Limb (tissue), 2 donors: ENCODE data around the gene MIER2.

Experiments used
- DNase-seq, 2 donors: peaks; one replicate each; pipeline ENCODE4 v3.0.0-alpha.2; 2016; ENCODE audit errors: extremely low spot score in 2 of 2

Gene MIER2

GRCh38 chr19:329876-330275 lies 14.7 kb downstream of the MIER2 start:
- DNase-seq: no peak

- DNase-seq: no peak
Observed at GRCh38 chr19:328025-328505, 16.5 kb downstream of the MIER2 start.

- no peak for DNase-seq
Observed at GRCh38 chr19:327291-328024, 17.1 kb downstream of the MIER2 start.

GRCh38 chr19:326871-327270 lies 17.7 kb downstream of the MIER2 start:
- DNase-seq: no peak

- no peak for DNase-seq
Observed at GRCh38 chr19:325937-326565, 18.5 kb downstream of the MIER2 start.

- DNase-seq: no peak
Observed at GRCh38 chr19:325173-325936, 19.2 kb downstream of the MIER2 start.

GRCh38 chr19:324716-325115 lies 19.9 kb downstream of the MIER2 start:
- DNase-seq: no peak

GRCh38 chr19:322616-323015 lies 22.0 kb downstream of the MIER2 start:
- no peak for DNase-seq

GRCh38 chr19:318509-318774 lies 26.2 kb downstream of the MIER2 start:
- no peak for DNase-seq

- DNase-seq: no peak
Observed at GRCh38 chr19:317710-318508, 26.7 kb downstream of the MIER2 start.

- no peak for DNase-seq
Observed at GRCh38 chr19:315811-316210, 28.8 kb downstream of the MIER2 start.

- no peak for DNase-seq
Observed at GRCh38 chr19:313988-314815, 30.4 kb downstream of the MIER2 start.

GRCh38 chr19:313169-313987 lies 31.2 kb downstream of the MIER2 start:
- DNase-seq: no peak

- DNase-seq: no peak
Observed at GRCh38 chr19:311813-312261, 32.8 kb downstream of the MIER2 start.

GRCh38 chr19:310781-311496 lies 33.7 kb downstream of the MIER2 start:
- DNase-seq: no peak

- DNase-seq: peak; percentile 67 to 79
Observed at GRCh38 chr19:310141-310651, 34.4 kb downstream of the MIER2 start.

GRCh38 chr19:309206-309565 lies 35.4 kb downstream of the MIER2 start:
- no peak for DNase-seq

GRCh38 chr19:308471-309205 lies 36.0 kb downstream of the MIER2 start:
- no peak for DNase-seq
